ENCODE data around the gene HMOX1.

HMOX1 gene

GRCh38 chr22:35369996-35370395 is 10.9 kb upstream of the HMOX1 start:
- Histone ChIP-seq H3K27me3 (replicated peaks in 2 of 5; ENCODE audit: control insufficient read depth in 4 of 5, insufficient read depth in 5 of 5, low read length in 4 of 5) (no peaks in the 10 kb centered on the region), H3K9me3 (ENCODE audit: control extremely low read depth in 1 of 5, control insufficient read depth in 4 of 5, insufficient read depth in 2 of 5, low read depth in 1 of 5, low read length in 4 of 5) (no peaks in the 10 kb centered on the region), H3K36me3 (ENCODE audit: control insufficient read depth in 4 of 4, insufficient read depth in 4 of 4, low read length in 3 of 4) (no peaks in the 10 kb centered on the region), H3K27ac (ENCODE audit: insufficient read depth in 1 of 2, low read depth in 1 of 2, low read length in 2 of 2, poor library complexity in 1 of 2, severe bottlenecking in 2 of 2) (no peak overlapping the region), H3K4me3 (ENCODE audit: control insufficient read depth in 1 of 7, extremely low read depth in 1 of 7, insufficient read depth in 4 of 7, low read depth in 2 of 7, low read length in 6 of 7) (no peak overlapping the region), H3K4me1 (ENCODE audit: control extremely low read depth in 1 of 4, control insufficient read depth in 4 of 4, insufficient read depth in 4 of 4, low read length in 3 of 4) (peaks cover 0 to 27% (median 18%) of the 10 kb centered on the region in 4 experiments)
- no peak for DNase-seq
- CTCF ChIA-PET, result interaction anchor here (0.7 to 1.2 kb wide), 2 partner anchors 11 to 31 kb away, joined by 3 read pairs; no protein-coding TSS in a partner anchor
- WGBS (ENCODE audit: insufficient coverage), result no CpG with 5 or more reads among the region's 2 CpGs
- POLR2A ChIA-PET, result no interaction called here

GRCh38 chr22:35373781-35374180 is 7.1 kb upstream of the HMOX1 start:
- WGBS (ENCODE audit: insufficient coverage), result 93% methylated on average over 2 of the region's 6 CpGs
- H3K27me3 ChIP-seq (replicated peaks in 2 of 5; ENCODE audit: control insufficient read depth in 4 of 5, insufficient read depth in 5 of 5, low read length in 4 of 5), result no peaks in the 10 kb centered on the region
- H3K9me3 ChIP-seq (ENCODE audit: control extremely low read depth in 1 of 5, control insufficient read depth in 4 of 5, insufficient read depth in 2 of 5, low read depth in 1 of 5, low read length in 4 of 5), result no peaks in the 10 kb centered on the region
- H3K4me1 ChIP-seq (ENCODE audit: control extremely low read depth in 1 of 4, control insufficient read depth in 4 of 4, insufficient read depth in 4 of 4, low read length in 3 of 4), result peaks cover 6 to 52% (median 40%) of the 10 kb centered on the region in 4 experiments
- H3K27ac ChIP-seq (ENCODE audit: insufficient read depth in 1 of 2, low read depth in 1 of 2, low read length in 2 of 2, poor library complexity in 1 of 2, severe bottlenecking in 2 of 2), result no peak overlapping the region
- ChIA-PET POLR2A (no interaction called here), CTCF (no interaction called here)
- DNase-seq, result no peak
- H3K36me3 ChIP-seq (ENCODE audit: control insufficient read depth in 4 of 4, insufficient read depth in 4 of 4, low read length in 3 of 4), result no peaks in the 10 kb centered on the region
- no peak overlapping the region for H3K4me3 ChIP-seq (ENCODE audit: control insufficient read depth in 1 of 7, extremely low read depth in 1 of 7, insufficient read depth in 4 of 7, low read depth in 2 of 7, low read length in 6 of 7)

GRCh38 chr22:35375031-35375430 is 5.9 kb upstream of the HMOX1 start:
- Histone ChIP-seq H3K27ac (ENCODE audit: insufficient read depth in 1 of 2, low read depth in 1 of 2, low read length in 2 of 2, poor library complexity in 1 of 2, severe bottlenecking in 2 of 2) (no peak overlapping the region), H3K9me3 (ENCODE audit: control extremely low read depth in 1 of 5, control insufficient read depth in 4 of 5, insufficient read depth in 2 of 5, low read depth in 1 of 5, low read length in 4 of 5) (no peaks in the 10 kb centered on the region), H3K4me3 (ENCODE audit: control insufficient read depth in 1 of 7, extremely low read depth in 1 of 7, insufficient read depth in 4 of 7, low read depth in 2 of 7, low read length in 6 of 7) (no peak overlapping the region), H3K4me1 (ENCODE audit: control extremely low read depth in 1 of 4, control insufficient read depth in 4 of 4, insufficient read depth in 4 of 4, low read length in 3 of 4) (peaks cover 6 to 53% (median 40%) of the 10 kb centered on the region in 4 experiments), H3K36me3 (ENCODE audit: control insufficient read depth in 4 of 4, insufficient read depth in 4 of 4, low read length in 3 of 4) (no peaks in the 10 kb centered on the region), H3K27me3 (replicated peaks in 2 of 5; ENCODE audit: control insufficient read depth in 4 of 5, insufficient read depth in 5 of 5, low read length in 4 of 5) (no peaks in the 10 kb centered on the region)
- ChIA-PET POLR2A (no interaction called here), CTCF (interaction anchor here (1.0 to 3.7 kb wide), 4 partner anchors 16 to 207 kb away, joined by 3 to 19 read pairs (median 4); no protein-coding TSS in a partner anchor)
- 86% methylated on average over 1 of the region's 3 CpGs for WGBS (ENCODE audit: insufficient coverage)
- DNase-seq, result peak in 2 of 3 donors; percentile 58 to 65

- 95% methylated on average over 6 of the region's 8 CpGs for WGBS (ENCODE audit: insufficient coverage)
- Histone ChIP-seq H3K36me3 (ENCODE audit: control insufficient read depth in 4 of 4, insufficient read depth in 4 of 4, low read length in 3 of 4) (no peaks in the 10 kb centered on the region), H3K27ac (ENCODE audit: insufficient read depth in 1 of 2, low read depth in 1 of 2, low read length in 2 of 2, poor library complexity in 1 of 2, severe bottlenecking in 2 of 2) (no peak overlapping the region)
Measured at GRCh38 chr22:35375526-35375925, 5.4 kb upstream of the HMOX1 start.

GRCh38 chr22:35376728-35377472 is 4.0 kb upstream of the HMOX1 start:
- peak overlapping the region in 1 of 2 experiments; percentile 63 for H3K27ac ChIP-seq (ENCODE audit: insufficient read depth in 1 of 2, low read depth in 1 of 2, low read length in 2 of 2, poor library complexity in 1 of 2, severe bottlenecking in 2 of 2)
- WGBS (ENCODE audit: insufficient coverage), result 5% methylated on average over 9 of the region's 17 CpGs
- peaks cover 6 to 65% (median 46%) of the 10 kb centered on the region in 4 experiments for H3K4me1 ChIP-seq (ENCODE audit: control extremely low read depth in 1 of 4, control insufficient read depth in 4 of 4, insufficient read depth in 4 of 4, low read length in 3 of 4)
- peaks cover 0 to 8% (median 0%) of the 10 kb centered on the region in 5 experiments for H3K27me3 ChIP-seq (replicated peaks in 2 of 5; ENCODE audit: control insufficient read depth in 4 of 5, insufficient read depth in 5 of 5, low read length in 4 of 5)
- POLR2A ChIA-PET, result interaction anchor here (0.7 to 1.1 kb wide), 2 partner anchors 227 to 1008 kb away, joined by 5 to 6 read pairs; no protein-coding TSS in a partner anchor
- DNase-seq, result peak; percentile 97 to 98 (median 97)
- CTCF ChIA-PET, result interaction anchor here (0.7 to 3.7 kb wide), 4 partner anchors 12 to 34 kb away, joined by 3 to 19 read pairs (median 6); no protein-coding TSS in a partner anchor
- no peaks in the 10 kb centered on the region for H3K36me3 ChIP-seq (ENCODE audit: control insufficient read depth in 4 of 4, insufficient read depth in 4 of 4, low read length in 3 of 4)
- no peaks in the 10 kb centered on the region for H3K9me3 ChIP-seq (ENCODE audit: control extremely low read depth in 1 of 5, control insufficient read depth in 4 of 5, insufficient read depth in 2 of 5, low read depth in 1 of 5, low read length in 4 of 5)
- peak overlapping the region in 2 of 7 experiments; percentile 42 to 45 for H3K4me3 ChIP-seq (ENCODE audit: control insufficient read depth in 1 of 7, extremely low read depth in 1 of 7, insufficient read depth in 4 of 7, low read depth in 2 of 7, low read length in 6 of 7)

More at GRCh38 chr22:35375526-35375925, 5.4 kb upstream of the HMOX1 start:
- peaks cover 6 to 58% (median 41%) of the 10 kb centered on the region in 4 experiments for H3K4me1 ChIP-seq (ENCODE audit: control extremely low read depth in 1 of 4, control insufficient read depth in 4 of 4, insufficient read depth in 4 of 4, low read length in 3 of 4)
- no peaks in the 10 kb centered on the region for H3K27me3 ChIP-seq (replicated peaks in 2 of 5; ENCODE audit: control insufficient read depth in 4 of 5, insufficient read depth in 5 of 5, low read length in 4 of 5)
- H3K9me3 ChIP-seq (ENCODE audit: control extremely low read depth in 1 of 5, control insufficient read depth in 4 of 5, insufficient read depth in 2 of 5, low read depth in 1 of 5, low read length in 4 of 5), result no peaks in the 10 kb centered on the region
- no peak overlapping the region for H3K4me3 ChIP-seq (ENCODE audit: control insufficient read depth in 1 of 7, extremely low read depth in 1 of 7, insufficient read depth in 4 of 7, low read depth in 2 of 7, low read length in 6 of 7)
- ChIA-PET POLR2A (interaction anchor here (0.7 kb wide), 1 partner anchor 80 kb away, joined by 3 read pairs; no protein-coding TSS in a partner anchor), CTCF (interaction anchor here (0.6 to 3.7 kb wide), 9 partner anchors 13 to 252 kb away, joined by 3 to 19 read pairs (median 4); no protein-coding TSS in a partner anchor)
- no peak for DNase-seq

GRCh38 chr22:35377735-35378134 is 3.2 kb upstream of the HMOX1 start:
- H3K27ac ChIP-seq (ENCODE audit: insufficient read depth in 1 of 2, low read depth in 1 of 2, low read length in 2 of 2, poor library complexity in 1 of 2, severe bottlenecking in 2 of 2), result no peak overlapping the region
- CTCF ChIA-PET, result interaction anchor here (3.7 kb wide), 1 partner anchor 33 kb away, joined by 19 read pairs; no protein-coding TSS in a partner anchor

GRCh38 chr22:35378621-35379020 is 2.3 kb upstream of the HMOX1 start:
- WGBS (ENCODE audit: insufficient coverage), result 100% methylated on average over 2 of the region's 3 CpGs
- ChIA-PET POLR2A (no interaction called here), CTCF (no interaction called here)
- Histone ChIP-seq H3K4me3 (ENCODE audit: control insufficient read depth in 1 of 7, extremely low read depth in 1 of 7, insufficient read depth in 4 of 7, low read depth in 2 of 7, low read length in 6 of 7) (no peak overlapping the region), H3K36me3 (ENCODE audit: control insufficient read depth in 4 of 4, insufficient read depth in 4 of 4, low read length in 3 of 4) (no peaks in the 10 kb centered on the region), H3K27ac (ENCODE audit: insufficient read depth in 1 of 2, low read depth in 1 of 2, low read length in 2 of 2, poor library complexity in 1 of 2, severe bottlenecking in 2 of 2) (no peak overlapping the region), H3K9me3 (ENCODE audit: control extremely low read depth in 1 of 5, control insufficient read depth in 4 of 5, insufficient read depth in 2 of 5, low read depth in 1 of 5, low read length in 4 of 5) (no peaks in the 10 kb centered on the region), H3K27me3 (replicated peaks in 2 of 5; ENCODE audit: control insufficient read depth in 4 of 5, insufficient read depth in 5 of 5, low read length in 4 of 5) (peaks cover 0 to 17% (median 0%) of the 10 kb centered on the region in 5 experiments), H3K4me1 (ENCODE audit: control extremely low read depth in 1 of 4, control insufficient read depth in 4 of 4, insufficient read depth in 4 of 4, low read length in 3 of 4) (peaks cover 6 to 60% (median 43%) of the 10 kb centered on the region in 4 experiments)
- no peak for DNase-seq

More at GRCh38 chr22:35377735-35378134, 3.2 kb upstream of the HMOX1 start:
- no peak for DNase-seq
- H3K36me3 ChIP-seq (ENCODE audit: control insufficient read depth in 4 of 4, insufficient read depth in 4 of 4, low read length in 3 of 4), result no peaks in the 10 kb centered on the region
- 76% methylated on average over 2 of the region's 3 CpGs for WGBS (ENCODE audit: insufficient coverage)
- peaks cover 0 to 11% (median 0%) of the 10 kb centered on the region in 5 experiments for H3K27me3 ChIP-seq (replicated peaks in 2 of 5; ENCODE audit: control insufficient read depth in 4 of 5, insufficient read depth in 5 of 5, low read length in 4 of 5)
- H3K4me3 ChIP-seq (ENCODE audit: control insufficient read depth in 1 of 7, extremely low read depth in 1 of 7, insufficient read depth in 4 of 7, low read depth in 2 of 7, low read length in 6 of 7), result no peak overlapping the region
- POLR2A ChIA-PET, result no interaction called here
- no peaks in the 10 kb centered on the region for H3K9me3 ChIP-seq (ENCODE audit: control extremely low read depth in 1 of 5, control insufficient read depth in 4 of 5, insufficient read depth in 2 of 5, low read depth in 1 of 5, low read length in 4 of 5)
- H3K4me1 ChIP-seq (ENCODE audit: control extremely low read depth in 1 of 4, control insufficient read depth in 4 of 4, insufficient read depth in 4 of 4, low read length in 3 of 4), result peaks cover 6 to 60% (median 43%) of the 10 kb centered on the region in 4 experiments
